ENCODE data around the gene BPIFB1.

The BPIFB1 gene

GRCh38 chr20:33282991-33283555 lies at the start of gene BPIFB1:
TSS of gene BPIFB1 (plus strand) at chr20:33283214. CDS start at chr20:33286074, 2,860 bp downstream.
- FAIRE-seq = no peak

- FAIRE-seq = no peak
Observed at GRCh38 chr20:33234050-33234449, 49.0 kb upstream of the BPIFB1 start.

GRCh38 chr20:33235696-33236095 lies 47.3 kb upstream of the BPIFB1 start, which contains the start of gene BPIFA1:
TSS of gene BPIFA1 (plus strand) at chr20:33235996. CDS start at chr20:33237712, 1,716 bp downstream.
- no peak for FAIRE-seq

GRCh38 chr20:33236351-33236750 lies 46.7 kb upstream of the BPIFB1 start:
- no peak for FAIRE-seq

GRCh38 chr20:33237989-33238388 lies 45.0 kb upstream of the BPIFB1 start:
- FAIRE-seq = no peak

- FAIRE-seq = no peak
Observed at GRCh38 chr20:33239418-33239817, 43.6 kb upstream of the BPIFB1 start.

- no peak for FAIRE-seq
Observed at GRCh38 chr20:33239979-33240736, 42.9 kb upstream of the BPIFB1 start.

GRCh38 chr20:33240923-33241322 lies 42.1 kb upstream of the BPIFB1 start:
- no peak for FAIRE-seq

GRCh38 chr20:33242319-33243100 lies 40.5 kb upstream of the BPIFB1 start:
- no peak for FAIRE-seq

- no peak for FAIRE-seq
Observed at GRCh38 chr20:33246077-33246476, 36.9 kb upstream of the BPIFB1 start.

- FAIRE-seq = no peak
Observed at GRCh38 chr20:33249456-33249855, 33.6 kb upstream of the BPIFB1 start.

- FAIRE-seq = no peak
Observed at GRCh38 chr20:33250666-33251065, 32.3 kb upstream of the BPIFB1 start.

GRCh38 chr20:33251496-33251895 lies 31.5 kb upstream of the BPIFB1 start:
- FAIRE-seq = no peak

GRCh38 chr20:33252460-33252859 lies 30.6 kb upstream of the BPIFB1 start:
- no peak for FAIRE-seq

- no peak for FAIRE-seq
Observed at GRCh38 chr20:33255005-33255404, 28.0 kb upstream of the BPIFB1 start.

- FAIRE-seq = no peak
Observed at GRCh38 chr20:33257237-33257636, 25.8 kb upstream of the BPIFB1 start.

GRCh38 chr20:33259371-33259770 lies 23.6 kb upstream of the BPIFB1 start:
- FAIRE-seq = no peak

GRCh38 chr20:33261465-33261864 lies 21.5 kb upstream of the BPIFB1 start:
- FAIRE-seq = no peak

- no peak for FAIRE-seq
Observed at GRCh38 chr20:33262658-33263065, 20.4 kb upstream of the BPIFB1 start.

- FAIRE-seq = no peak
Observed at GRCh38 chr20:33263784-33264183, 19.2 kb upstream of the BPIFB1 start.

GRCh38 chr20:33267701-33268100 lies 15.3 kb upstream of the BPIFB1 start:
- FAIRE-seq = no peak

GRCh38 chr20:33272155-33272873 lies 10.7 kb upstream of the BPIFB1 start:
- FAIRE-seq = no peak
